H9 (cell line): Measurements from ENCODE around the gene PCBD2. TPM values are rescaled to one million over a fixed set of nuclear protein-coding genes. Genes with fewer than 3 reads are reported as not detected.

ENCODE experiments used
- DNase-seq: peaks from one replicate; pipeline ENCODE4 v3.0.0-alpha.2; 2017
- H2AFZ ChIP-seq: one replicate; pipeline ENCODE4 v1.6.1; 2013; ENCODE audit warnings: mild to moderate bottlenecking, low read length, control low read depth, moderate library complexity
- H2AK5ac ChIP-seq: 2 replicates; pipeline ENCODE4 v1.6.1; 2013; ENCODE audit warnings: low read length, control low read depth, mixed read lengths; ENCODE audit not compliant: insufficient read length
- H2BK120ac ChIP-seq: one replicate; pipeline ENCODE4 v1.6.1; 2013; ENCODE audit warnings: low read depth, mild to moderate bottlenecking, low read length, control low read depth, inconsistent platforms; ENCODE audit not compliant: poor library complexity, severe bottlenecking
- H2BK12ac ChIP-seq: 2 replicates; pipeline ENCODE4 v1.6.1; 2013; ENCODE audit warnings: low read length, control low read depth, mixed read lengths, low read depth; ENCODE audit not compliant: insufficient read length
- H2BK15ac ChIP-seq: 2 replicates; pipeline ENCODE4 v1.6.1; 2013; ENCODE audit warnings: low read depth, low read length, control low read depth
- H2BK20ac ChIP-seq: one replicate; pipeline ENCODE4 v1.6.1; 2013; ENCODE audit warnings: low read depth, mild to moderate bottlenecking, low read length, control low read depth, inconsistent platforms; ENCODE audit not compliant: poor library complexity, severe bottlenecking
- H2BK5ac ChIP-seq: 2 replicates; pipeline ENCODE4 v1.6.1; 2013; ENCODE audit warnings: low read length, control low read depth, mixed read lengths; ENCODE audit not compliant: insufficient read length
- H3K14ac ChIP-seq: 2 replicates; pipeline ENCODE4 v1.6.1; 2013; ENCODE audit warnings: low read length, control low read depth; ENCODE audit not compliant: insufficient read depth
- H3K18ac ChIP-seq: 2 replicates; pipeline ENCODE4 v1.6.1; 2013; ENCODE audit warnings: low read depth, mild to moderate bottlenecking, mixed read lengths, low read length, control low read depth; ENCODE audit not compliant: insufficient read length
- H3K23ac ChIP-seq: 2 replicates; pipeline ENCODE4 v1.6.1; 2013; ENCODE audit warnings: low read length, control low read depth, mixed read lengths, low read depth; ENCODE audit not compliant: insufficient read length
- H3K23me2 ChIP-seq: 2 replicates; pipeline ENCODE4 v1.6.1; 2013; ENCODE audit warnings: low read depth, mild to moderate bottlenecking, mixed read lengths, low read length, control low read depth; ENCODE audit not compliant: insufficient read length, poor library complexity, severe bottlenecking
- H3K27ac ChIP-seq: 2 replicates; pipeline ENCODE4 v1.5.1; 2013; ENCODE audit warnings: low read length, control low read depth, mixed read lengths, low read depth; ENCODE audit not compliant: insufficient read length
- H3K27me3 ChIP-seq: 2 replicates; pipeline ENCODE4 v1.6.1; 2013; ENCODE audit warnings: low read length, control low read depth, inconsistent platforms; ENCODE audit not compliant: insufficient read depth
- H3K4ac ChIP-seq: 2 replicates; pipeline ENCODE4 v1.6.1; 2013; ENCODE audit warnings: low read depth, mild to moderate bottlenecking, control low read depth, inconsistent platforms, low read length, moderate library complexity
- H3K4me1 ChIP-seq: 2 replicates; pipeline ENCODE4 v1.6.1; 2013; ENCODE audit warnings: low read length, control low read depth, inconsistent platforms; ENCODE audit not compliant: insufficient read depth
- H3K4me2 ChIP-seq: 2 replicates; pipeline ENCODE4 v1.6.1; 2013; ENCODE audit warnings: low read length, control low read depth, mixed read lengths; ENCODE audit not compliant: insufficient read length, insufficient read depth
- H3K56ac ChIP-seq: 2 replicates; pipeline ENCODE4 v1.6.1; 2013; ENCODE audit warnings: low read depth, mild to moderate bottlenecking, mixed read lengths, low read length, control low read depth; ENCODE audit not compliant: insufficient read length
- H3K79me1 ChIP-seq: 2 replicates; pipeline ENCODE4 v1.6.1; 2013; ENCODE audit warnings: low read depth, mild to moderate bottlenecking, moderate library complexity, low read length, control low read depth, inconsistent platforms; ENCODE audit not compliant: insufficient read depth, poor library complexity, severe bottlenecking
- H3K79me2 ChIP-seq: 2 replicates; pipeline ENCODE4 v1.6.1; 2013; ENCODE audit warnings: low read length, control low read depth, inconsistent platforms; ENCODE audit not compliant: insufficient read depth
- H3K9ac ChIP-seq: 2 replicates; pipeline ENCODE4 v1.6.1; 2013; ENCODE audit warnings: low read length, control low read depth, mixed read lengths; ENCODE audit not compliant: insufficient read length; ENCODE audit errors: extremely low read depth
- H3K9me3 ChIP-seq: one replicate; pipeline ENCODE4 v1.6.1; 2013; ENCODE audit warnings: low read depth, low read length, inconsistent platforms; ENCODE audit not compliant: control insufficient read depth
- H3T11ph ChIP-seq: one replicate; pipeline ENCODE4 v1.6.1; 2013; ENCODE audit warnings: mild to moderate bottlenecking, low read length, control low read depth, inconsistent platforms
- H4K20me1 ChIP-seq: one replicate; pipeline ENCODE4 v1.6.1; 2013; ENCODE audit not compliant: control insufficient read depth, insufficient read length, insufficient read depth
- H4K5ac ChIP-seq: 2 replicates; pipeline ENCODE4 v1.6.1; 2013; ENCODE audit warnings: low read depth, mild to moderate bottlenecking, mixed read lengths, low read length, control low read depth; ENCODE audit not compliant: insufficient read length
- H4K8ac ChIP-seq: replicated peaks from 2 replicates; pipeline ENCODE4 v1.6.1; 2013; ENCODE audit warnings: low read length, control low read depth, mixed read lengths, low read depth; ENCODE audit not compliant: insufficient read length
- H4K91ac ChIP-seq: 2 replicates; pipeline ENCODE4 v1.6.1; 2013; ENCODE audit warnings: low read depth, mild to moderate bottlenecking, moderate library complexity, mixed read lengths, low read length, control low read depth; ENCODE audit not compliant: insufficient read length
- H3K27ac Mint-ChIP-seq, 3 experiments: 2 replicates in 2 of 3; 3 replicates in 1 of 3; pipeline ENCODE4 v1.8.0; 2020 to 2021; ENCODE audit warnings: mixed read lengths in 3 of 3, mild to moderate bottlenecking in 1 of 3, moderate library complexity in 1 of 3
- H3K27me3 Mint-ChIP-seq: 2 replicates; pipeline ENCODE4 v1.8.0; 2021; ENCODE audit warnings: low read depth, mild to moderate bottlenecking, moderate library complexity, mixed read lengths
- H3K36me3 Mint-ChIP-seq, 3 experiments: 2 replicates in 2 of 3; 3 replicates in 1 of 3; pipeline ENCODE4 v1.8.0; 2020 to 2021; ENCODE audit warnings: low read depth in 3 of 3, mixed read lengths in 3 of 3; ENCODE audit not compliant: insufficient read depth in 1 of 3
- H3K4me1 Mint-ChIP-seq, 2 experiments: 2 replicates each; pipeline ENCODE4 v1.8.0; 2020; ENCODE audit warnings: mixed read lengths in 2 of 2
- H3K4me3 Mint-ChIP-seq, 2 experiments: 2 replicates in 1 of 2; 3 replicates in 1 of 2; pipeline ENCODE4 v1.8.0; 2020 to 2021; ENCODE audit warnings: mild to moderate bottlenecking in 2 of 2, mixed read lengths in 2 of 2, moderate library complexity in 1 of 2
- H3K9me3 Mint-ChIP-seq, 2 experiments: 2 replicates in 1 of 2; 3 replicates in 1 of 2; pipeline ENCODE4 v1.8.0; 2020; ENCODE audit warnings: mild to moderate bottlenecking in 2 of 2, mixed read lengths in 2 of 2, moderate library complexity in 1 of 2
- WGBS: extraction: QIAGEN DNeasy Blood & Tissue Kit; methylation state at CpG from one replicate; pipeline ENCODE4 v1.1.7; 2013; ENCODE audit warnings: missing lambda C conversion rate, low lambda C conversion rate, mixed read lengths; ENCODE audit not compliant: insufficient read length; ENCODE audit errors: extremely low coverage; 5-methylcytosine and 5-hydroxymethylcytosine counted together
- total RNA-seq: library from RNA; stranded (reverse); gene quantifications from 2 replicates; pipeline ENCODE4 v1.2.1, GENCODE V29; 2021
- TF ChIP-seq, protein P1 (sequence below): fragments of 200-600 bp; sonication (generic); conservative IDR thresholded peaks from 3 replicates; pipeline ENCODE4 v1.8.0; 2021; ENCODE audit warnings: antibody characterized with exemption, mild to moderate bottlenecking

Gene PCBD2
- total RNA-seq, 1 experiment from 2014 or later, result 11.9 TPM

DNA sequence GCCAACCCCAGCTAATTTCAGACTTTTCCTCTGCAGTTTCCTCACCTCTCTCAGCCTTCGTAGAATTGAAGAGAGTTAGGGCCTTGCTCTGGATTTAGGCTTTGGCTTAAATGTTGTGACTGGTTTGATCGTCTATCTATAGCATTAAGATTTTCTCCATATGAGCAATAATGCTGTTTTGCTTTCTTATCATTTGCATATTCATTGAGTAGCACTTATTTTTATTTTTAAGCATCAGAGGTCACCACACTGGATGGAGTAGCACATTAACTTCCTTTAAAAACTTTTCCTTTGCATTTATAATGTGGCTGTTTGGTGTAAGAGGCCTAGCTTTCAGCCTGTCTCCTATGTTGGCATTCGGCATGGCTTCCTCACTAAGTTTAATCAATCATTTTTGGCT lies 12.6 kb upstream of the PCBD2 start:
- Histone ChIP-seq H4K5ac (no peak overlapping the region), H2AFZ (no peak overlapping the region), H3T11ph (no peak overlapping the region), H4K91ac (no peak overlapping the region), H2BK5ac (no peak overlapping the region), H2BK15ac (no peak overlapping the region), H3K9me3 (no peaks in the 10 kb centered on the region), H4K8ac (no peak overlapping the region), H3K9ac (no peak overlapping the region), H2BK12ac (no peak overlapping the region), H3K27ac (no peak overlapping the region), H3K14ac (no peak overlapping the region), H3K79me2 (no peaks in the 10 kb centered on the region), H2AK5ac (no peak overlapping the region), H3K23ac (no peak overlapping the region), H3K4ac (no peak overlapping the region), H2BK120ac (no peak overlapping the region), H3K56ac (no peak overlapping the region), H2BK20ac (no peak overlapping the region), H3K4me1 (no peaks in the 10 kb centered on the region), H3K18ac (no peak overlapping the region), H3K79me1 (no peaks in the 10 kb centered on the region), H4K20me1 (no peaks in the 10 kb centered on the region), H3K23me2 (no peaks in the 10 kb centered on the region), H3K4me2 (no peak overlapping the region), H3K27me3 (no peaks in the 10 kb centered on the region)
- Mint-ChIP-seq H3K27ac (peak overlapping the region in 1 of 3 experiments; percentile 50; a peak in 2 of 7 replicates), H3K4me1 (peaks cover 8 to 17% of the 10 kb centered on the region in 2 experiments), H3K9me3 (no peaks in the 10 kb centered on the region; a peak in 1 of 5 replicates), H3K4me3 (no peak overlapping the region), H3K36me3 (peaks cover 9 to 13% (median 13%) of the 10 kb centered on the region in 3 experiments; a peak in 6 of 7 replicates), H3K27me3 (no peaks in the 10 kb centered on the region)
- WGBS, result no CpG with 5 or more reads among the region's 3 CpGs
- no peak for DNase-seq
- TF ChIP-seq, protein P1, sequence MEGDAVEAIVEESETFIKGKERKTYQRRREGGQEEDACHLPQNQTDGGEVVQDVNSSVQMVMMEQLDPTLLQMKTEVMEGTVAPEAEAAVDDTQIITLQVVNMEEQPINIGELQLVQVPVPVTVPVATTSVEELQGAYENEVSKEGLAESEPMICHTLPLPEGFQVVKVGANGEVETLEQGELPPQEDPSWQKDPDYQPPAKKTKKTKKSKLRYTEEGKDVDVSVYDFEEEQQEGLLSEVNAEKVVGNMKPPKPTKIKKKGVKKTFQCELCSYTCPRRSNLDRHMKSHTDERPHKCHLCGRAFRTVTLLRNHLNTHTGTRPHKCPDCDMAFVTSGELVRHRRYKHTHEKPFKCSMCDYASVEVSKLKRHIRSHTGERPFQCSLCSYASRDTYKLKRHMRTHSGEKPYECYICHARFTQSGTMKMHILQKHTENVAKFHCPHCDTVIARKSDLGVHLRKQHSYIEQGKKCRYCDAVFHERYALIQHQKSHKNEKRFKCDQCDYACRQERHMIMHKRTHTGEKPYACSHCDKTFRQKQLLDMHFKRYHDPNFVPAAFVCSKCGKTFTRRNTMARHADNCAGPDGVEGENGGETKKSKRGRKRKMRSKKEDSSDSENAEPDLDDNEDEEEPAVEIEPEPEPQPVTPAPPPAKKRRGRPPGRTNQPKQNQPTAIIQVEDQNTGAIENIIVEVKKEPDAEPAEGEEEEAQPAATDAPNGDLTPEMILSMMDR, result no peak
